GM23248 (cell line): ENCODE measurements around the gene UCK2.

ENCODE experiments used
- EZH2 ChIP-seq: fragments of 200-600 bp; sonication (generic); IDR thresholded peaks from 2 replicates; pipeline ENCODE4 v1.6.1; 2018; ENCODE audit warnings: antibody characterized with exemption, mild to moderate bottlenecking; ENCODE audit not compliant: insufficient read depth, poor library complexity, severe bottlenecking
- EZH2phosphoT487 ChIP-seq: fragments of 200-600 bp; sonication (generic); IDR thresholded peaks from 2 replicates; pipeline ENCODE4 v1.6.1; 2018; ENCODE audit warnings: antibody characterized with exemption, moderate library complexity, mild to moderate bottlenecking, low read depth; ENCODE audit not compliant: insufficient read depth

GRCh38 chr1:165886193-165886592 lies 58.8 kb downstream of the UCK2 start:
- TF ChIP-seq EZH2phosphoT487: no peak
- no peak for TF ChIP-seq EZH2
